ENCODE results near the gene BCOR.

- TF ChIP-seq CTCF (conservative IDR thresholded peaks at IDR 0.05; ENCODE audit: low read depth, low read length) (no peak), EZH2 (IDR thresholded peaks at IDR 0.05; ENCODE audit: borderline replicate concordance, low read depth, low read length, poor library complexity, severe bottlenecking) (no peak)
These were observed 48.1 kb upstream of the BCOR start for GRCh38 chrX:40145923-40146261.
